ENCODE data around the gene KCNQ1.

KCNQ1 gene

DNA sequence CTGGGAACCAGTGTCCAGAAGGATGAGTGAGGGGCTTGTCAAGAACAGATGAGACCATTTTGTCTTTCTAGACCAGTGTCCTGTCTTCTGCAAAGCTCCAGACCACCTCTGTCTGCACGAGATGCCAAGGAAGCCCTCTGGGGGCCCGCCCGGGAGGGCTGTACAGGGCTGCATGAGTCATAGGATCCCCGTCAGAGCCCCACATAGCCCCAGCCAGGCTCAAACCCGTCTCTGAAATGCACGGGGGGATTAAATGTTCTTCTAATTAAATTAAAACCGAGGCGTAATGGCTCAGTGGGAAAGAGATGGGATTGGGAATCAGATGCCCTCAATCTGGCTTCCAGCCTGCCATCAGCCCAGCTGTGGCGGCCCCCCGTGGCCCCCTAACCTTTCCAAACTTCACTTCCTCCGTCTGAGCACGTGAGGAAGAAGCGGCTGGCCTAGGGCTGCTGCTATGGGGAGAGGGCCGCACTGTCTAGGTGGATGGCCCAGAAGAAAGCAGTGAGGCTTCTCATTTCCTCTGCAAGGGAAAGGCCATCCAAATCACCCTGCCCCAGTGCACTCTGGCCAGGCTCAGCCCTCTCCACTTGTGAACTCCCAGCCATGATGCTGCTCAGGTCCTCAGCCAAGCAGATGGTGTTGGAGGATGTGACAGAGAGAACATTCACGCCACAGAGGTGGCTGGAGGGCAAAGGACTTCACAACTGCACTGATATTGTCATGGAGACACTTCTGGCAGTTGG is 222.2 kb downstream of the KCNQ1 start:
- DNase-seq (ENCODE audit: low read depth): no peak

DNA sequence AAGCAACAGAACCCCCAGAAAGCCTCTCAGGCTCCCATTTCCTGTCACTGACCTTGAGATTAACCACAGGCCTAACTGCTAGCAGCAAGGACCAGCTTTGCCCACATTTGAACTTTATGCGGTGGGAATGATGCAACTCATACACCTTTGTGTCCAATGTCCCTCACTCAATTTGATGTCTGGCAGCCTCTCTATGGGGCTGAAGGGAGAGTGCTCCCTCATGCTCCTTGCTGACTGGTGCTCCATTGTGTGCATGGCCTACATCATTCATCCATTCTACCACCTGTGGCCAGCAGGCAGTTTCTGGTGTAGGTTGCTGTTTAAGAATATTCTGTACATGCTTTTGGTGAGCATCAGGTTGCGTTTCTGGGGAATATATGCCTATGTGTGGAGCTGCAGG is 223.1 kb downstream of the KCNQ1 start:
- DNase-seq (ENCODE audit: low read depth): no peak

- no peak for DNase-seq (ENCODE audit: low read depth)
Measured at GRCh38 chr11:2668876-2669275, 224.1 kb downstream of the KCNQ1 start.

- DNase-seq (ENCODE audit: low read depth): no peak
Measured at GRCh38 chr11:2669634-2670469, 225.0 kb downstream of the KCNQ1 start.

- DNase-seq (ENCODE audit: low read depth): no peak
Measured at GRCh38 chr11:2670541-2671100, 225.8 kb downstream of the KCNQ1 start.

GRCh38 chr11:2671748-2672147 is 226.9 kb downstream of the KCNQ1 start:
- no peak for DNase-seq (ENCODE audit: low read depth)

GRCh38 chr11:2672553-2673249 is 227.9 kb downstream of the KCNQ1 start:
- no peak for DNase-seq (ENCODE audit: low read depth)

DNA sequence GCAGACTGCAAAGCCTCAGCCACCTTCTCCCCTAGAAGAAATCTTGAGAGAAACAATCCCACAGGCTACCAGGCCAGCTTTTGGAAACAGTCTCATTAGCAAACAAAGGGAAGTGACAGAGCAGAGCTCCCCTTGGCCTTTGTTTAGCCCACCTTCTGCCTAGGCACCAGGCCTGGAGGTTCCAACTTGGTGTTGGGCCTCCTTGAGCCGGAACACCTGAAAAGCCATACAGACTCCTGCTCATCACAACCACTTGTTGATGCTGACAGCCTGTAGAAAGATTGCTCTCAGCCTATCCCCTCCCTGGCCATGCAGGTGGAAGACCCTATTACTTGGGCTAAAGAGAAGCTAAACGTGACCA is 228.4 kb downstream of the KCNQ1 start:
- no peak for DNase-seq (ENCODE audit: low read depth)

DNA sequence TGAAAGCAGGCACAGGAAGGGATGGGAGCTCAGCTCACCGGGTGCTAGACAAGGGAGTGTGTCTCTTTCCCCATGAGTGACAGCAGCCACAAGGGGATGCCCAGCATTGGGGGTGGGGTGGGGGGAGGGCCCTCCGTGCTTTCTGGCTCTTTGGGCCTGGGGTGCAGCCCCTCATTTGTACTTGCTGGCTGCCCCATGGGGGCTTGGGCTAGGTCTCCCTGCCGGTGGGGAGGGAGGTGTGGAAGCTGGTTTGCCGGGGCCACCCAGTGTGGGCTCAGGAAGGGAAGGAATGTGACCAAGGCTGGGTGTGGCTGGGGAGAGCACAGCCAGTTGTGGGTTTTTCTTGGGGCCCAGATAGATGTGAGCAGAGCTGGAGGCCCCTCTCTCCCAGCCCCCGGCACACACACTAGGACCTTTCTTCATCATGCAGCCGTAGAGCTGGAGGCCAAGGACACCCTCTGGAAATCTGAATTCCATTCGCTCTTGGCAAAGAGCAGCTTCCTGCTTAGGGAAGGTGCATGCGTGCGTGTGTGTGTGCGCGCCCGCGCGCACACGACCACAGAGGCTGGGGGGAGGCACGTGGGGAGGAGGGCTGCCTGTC is 229.2 kb downstream of the KCNQ1 start:
- no peak for DNase-seq (ENCODE audit: low read depth)

GRCh38 chr11:2674658-2675131 is 229.9 kb downstream of the KCNQ1 start:
- DNase-seq (ENCODE audit: low read depth): no peak

- no peak for DNase-seq (ENCODE audit: low read depth)
Measured at GRCh38 chr11:2675540-2675939, 230.7 kb downstream of the KCNQ1 start.

- DNase-seq (ENCODE audit: low read depth): no peak
Measured at GRCh38 chr11:2677127-2677526, 232.3 kb downstream of the KCNQ1 start.

GRCh38 chr11:2678396-2678795 is 233.6 kb downstream of the KCNQ1 start:
- DNase-seq (ENCODE audit: low read depth): no peak

- no peak for DNase-seq (ENCODE audit: low read depth)
Measured at GRCh38 chr11:2679011-2679676, 234.3 kb downstream of the KCNQ1 start.

- no peak for DNase-seq (ENCODE audit: low read depth)
Measured at GRCh38 chr11:2681408-2682145, 236.8 kb downstream of the KCNQ1 start.

DNA sequence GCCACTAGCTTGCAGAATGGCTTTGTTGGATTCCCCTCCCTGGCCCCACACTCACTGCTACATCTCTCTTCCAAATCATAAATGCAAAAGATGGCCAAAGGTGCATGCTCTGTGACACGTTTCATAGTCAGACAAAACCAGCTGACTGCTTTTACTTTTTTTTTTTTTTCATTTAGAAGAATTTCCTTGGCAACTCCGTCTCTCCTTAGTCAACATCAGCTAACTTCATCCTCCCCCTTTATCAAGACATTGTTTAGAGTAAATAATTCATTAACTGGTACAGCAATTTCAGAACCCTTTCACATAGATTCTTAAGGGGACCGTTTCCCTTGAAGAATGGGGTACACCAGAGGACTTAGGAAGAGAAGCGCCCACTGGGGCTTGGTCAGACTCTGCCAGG is 239.0 kb downstream of the KCNQ1 start:
- DNase-seq (ENCODE audit: low read depth): no peak

- DNase-seq (ENCODE audit: low read depth): no peak
Measured at GRCh38 chr11:2684581-2684980, 239.8 kb downstream of the KCNQ1 start.

GRCh38 chr11:2685051-2685450 is 240.2 kb downstream of the KCNQ1 start:
- no peak for DNase-seq (ENCODE audit: low read depth)

DNA sequence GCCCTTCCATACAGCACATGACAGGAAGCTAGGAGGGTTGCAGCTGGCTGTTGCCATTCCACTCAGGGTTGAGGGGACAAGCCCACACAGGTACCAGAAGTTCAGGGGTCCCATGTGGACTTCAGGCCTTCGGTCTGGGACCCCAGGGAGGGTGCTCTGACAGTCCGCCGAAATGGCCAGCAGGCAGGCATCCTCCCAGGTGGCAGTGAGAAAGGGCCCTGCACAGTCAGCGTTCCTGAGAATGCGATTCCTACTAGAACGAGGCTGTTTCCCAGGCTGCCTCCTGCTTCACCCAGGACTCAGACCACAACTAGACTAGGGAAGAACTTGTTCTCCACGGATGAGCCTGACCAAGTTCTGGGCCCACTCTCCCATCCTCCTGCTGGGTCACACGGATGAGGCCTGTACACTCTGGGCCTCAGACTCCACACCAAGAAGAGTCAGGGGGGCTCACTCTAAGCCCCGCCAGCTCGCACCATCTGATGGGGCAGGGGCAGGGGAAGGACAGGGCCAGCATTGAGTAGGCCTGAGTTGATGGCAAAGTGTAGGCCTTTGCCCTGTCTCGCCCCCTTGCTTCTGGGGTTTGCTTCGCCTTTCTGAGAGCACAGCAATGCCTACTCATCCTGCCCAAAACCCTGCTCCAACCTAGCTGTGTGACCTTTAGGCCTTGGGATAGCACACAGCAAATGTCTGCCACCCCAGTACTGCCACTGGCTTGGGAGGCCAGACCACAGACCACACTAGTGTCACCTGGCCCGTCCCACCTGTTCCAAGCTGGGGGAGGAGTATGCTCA is 241.0 kb downstream of the KCNQ1 start:
- no peak for DNase-seq (ENCODE audit: low read depth)
